ENCODE data around the gene APH1A. TPM values are rescaled to one million over a fixed set of nuclear protein-coding genes. Genes with fewer than 3 reads are reported as not detected.

Gene APH1A
- total and polyA plus RNA-seq, 9 of the 15 experiments (the other 6 are each of a cell fraction or from before 2014, with no cell fraction given), result 5.6 to 123 (median 77.0) TPM

DNA sequence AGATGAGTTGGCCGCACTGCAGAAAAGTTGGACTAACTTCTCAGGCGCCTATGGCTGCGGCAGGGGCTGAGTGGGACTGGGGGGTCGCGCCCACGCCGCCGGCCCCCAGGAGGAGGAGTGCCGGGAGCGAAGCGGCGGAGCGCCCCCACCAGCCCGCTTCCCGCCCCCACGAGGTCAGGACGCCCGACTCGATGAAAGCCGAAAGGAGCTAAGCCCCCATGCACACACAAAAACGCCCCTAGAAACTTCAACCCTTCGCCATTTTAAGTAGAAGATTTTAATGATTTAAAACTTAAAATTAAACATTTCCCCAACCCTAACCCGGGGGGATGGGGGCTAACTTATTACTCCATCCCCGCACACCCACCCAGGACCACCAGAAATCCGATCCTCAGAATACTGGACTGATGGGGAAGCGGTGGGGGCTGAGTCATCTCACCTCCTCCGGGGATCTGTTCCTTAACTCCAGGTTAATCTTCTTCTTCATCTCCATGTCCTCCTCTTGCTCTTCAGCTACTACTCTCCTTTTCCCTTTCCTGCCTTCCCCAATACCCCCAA, 33.4 kb downstream of the APH1A start (continued):
- TF ChIP-seq ZNF274 (IDR thresholded peaks at IDR 0.05; ENCODE audit: borderline replicate concordance, low read depth, low read length) (no peak), ELF2 (CRISPR knock-in tag; IDR thresholded peaks at IDR 0.05) (no peak), MEF2A (IDR thresholded peaks at IDR 0.05; ENCODE audit: control insufficient read depth, low read depth, low read length) (no peak), POLR3G (IDR thresholded peaks at IDR 0.05; ENCODE audit: extremely low read depth, insufficient read length, insufficient replicate concordance) (no peak), PRPF4 (IDR thresholded peaks at IDR 0.05; ENCODE audit: insufficient read depth, low read depth, low read length, poor library complexity, severe bottlenecking) (peak; percentile 49), ELF1 (tag; IDR thresholded peaks at IDR 0.05) (no peak), ELF4 (CRISPR knock-in tag; IDR thresholded peaks at IDR 0.05) (no peak), MCM7 (IDR thresholded peaks at IDR 0.05) (no peak), ZZZ3 (IDR thresholded peaks at IDR 0.05) (no peak), CC2D1A (IDR thresholded peaks at IDR 0.05) (no peak), ERF (CRISPR knock-in tag; IDR thresholded peaks at IDR 0.05) (no peak)
- TF ChIP-seq, protein P1, sequence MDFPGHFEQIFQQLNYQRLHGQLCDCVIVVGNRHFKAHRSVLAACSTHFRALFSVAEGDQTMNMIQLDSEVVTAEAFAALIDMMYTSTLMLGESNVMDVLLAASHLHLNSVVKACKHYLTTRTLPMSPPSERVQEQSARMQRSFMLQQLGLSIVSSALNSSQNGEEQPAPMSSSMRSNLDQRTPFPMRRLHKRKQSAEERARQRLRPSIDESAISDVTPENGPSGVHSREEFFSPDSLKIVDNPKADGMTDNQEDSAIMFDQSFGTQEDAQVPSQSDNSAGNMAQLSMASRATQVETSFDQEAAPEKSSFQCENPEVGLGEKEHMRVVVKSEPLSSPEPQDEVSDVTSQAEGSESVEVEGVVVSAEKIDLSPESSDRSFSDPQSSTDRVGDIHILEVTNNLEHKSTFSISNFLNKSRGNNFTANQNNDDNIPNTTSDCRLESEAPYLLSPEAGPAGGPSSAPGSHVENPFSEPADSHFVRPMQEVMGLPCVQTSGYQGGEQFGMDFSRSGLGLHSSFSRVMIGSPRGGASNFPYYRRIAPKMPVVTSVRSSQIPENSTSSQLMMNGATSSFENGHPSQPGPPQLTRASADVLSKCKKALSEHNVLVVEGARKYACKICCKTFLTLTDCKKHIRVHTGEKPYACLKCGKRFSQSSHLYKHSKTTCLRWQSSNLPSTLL (IDR thresholded peaks at IDR 0.05), result no peak
- TF ChIP-seq, protein P2, sequence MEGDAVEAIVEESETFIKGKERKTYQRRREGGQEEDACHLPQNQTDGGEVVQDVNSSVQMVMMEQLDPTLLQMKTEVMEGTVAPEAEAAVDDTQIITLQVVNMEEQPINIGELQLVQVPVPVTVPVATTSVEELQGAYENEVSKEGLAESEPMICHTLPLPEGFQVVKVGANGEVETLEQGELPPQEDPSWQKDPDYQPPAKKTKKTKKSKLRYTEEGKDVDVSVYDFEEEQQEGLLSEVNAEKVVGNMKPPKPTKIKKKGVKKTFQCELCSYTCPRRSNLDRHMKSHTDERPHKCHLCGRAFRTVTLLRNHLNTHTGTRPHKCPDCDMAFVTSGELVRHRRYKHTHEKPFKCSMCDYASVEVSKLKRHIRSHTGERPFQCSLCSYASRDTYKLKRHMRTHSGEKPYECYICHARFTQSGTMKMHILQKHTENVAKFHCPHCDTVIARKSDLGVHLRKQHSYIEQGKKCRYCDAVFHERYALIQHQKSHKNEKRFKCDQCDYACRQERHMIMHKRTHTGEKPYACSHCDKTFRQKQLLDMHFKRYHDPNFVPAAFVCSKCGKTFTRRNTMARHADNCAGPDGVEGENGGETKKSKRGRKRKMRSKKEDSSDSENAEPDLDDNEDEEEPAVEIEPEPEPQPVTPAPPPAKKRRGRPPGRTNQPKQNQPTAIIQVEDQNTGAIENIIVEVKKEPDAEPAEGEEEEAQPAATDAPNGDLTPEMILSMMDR (IDR thresholded peaks at IDR 0.05 in 2 of 3, conservative IDR thresholded peaks at IDR 0.05 in 1 of 3; ENCODE audit: insufficient read depth in 2 of 3, low read depth in 1 of 3, low read length in 3 of 3), result 0 out of 6 replicates have a peak, but pooled peaks have one; percentile 6 to 12 (median 9)
- TF ChIP-seq, protein P3, sequence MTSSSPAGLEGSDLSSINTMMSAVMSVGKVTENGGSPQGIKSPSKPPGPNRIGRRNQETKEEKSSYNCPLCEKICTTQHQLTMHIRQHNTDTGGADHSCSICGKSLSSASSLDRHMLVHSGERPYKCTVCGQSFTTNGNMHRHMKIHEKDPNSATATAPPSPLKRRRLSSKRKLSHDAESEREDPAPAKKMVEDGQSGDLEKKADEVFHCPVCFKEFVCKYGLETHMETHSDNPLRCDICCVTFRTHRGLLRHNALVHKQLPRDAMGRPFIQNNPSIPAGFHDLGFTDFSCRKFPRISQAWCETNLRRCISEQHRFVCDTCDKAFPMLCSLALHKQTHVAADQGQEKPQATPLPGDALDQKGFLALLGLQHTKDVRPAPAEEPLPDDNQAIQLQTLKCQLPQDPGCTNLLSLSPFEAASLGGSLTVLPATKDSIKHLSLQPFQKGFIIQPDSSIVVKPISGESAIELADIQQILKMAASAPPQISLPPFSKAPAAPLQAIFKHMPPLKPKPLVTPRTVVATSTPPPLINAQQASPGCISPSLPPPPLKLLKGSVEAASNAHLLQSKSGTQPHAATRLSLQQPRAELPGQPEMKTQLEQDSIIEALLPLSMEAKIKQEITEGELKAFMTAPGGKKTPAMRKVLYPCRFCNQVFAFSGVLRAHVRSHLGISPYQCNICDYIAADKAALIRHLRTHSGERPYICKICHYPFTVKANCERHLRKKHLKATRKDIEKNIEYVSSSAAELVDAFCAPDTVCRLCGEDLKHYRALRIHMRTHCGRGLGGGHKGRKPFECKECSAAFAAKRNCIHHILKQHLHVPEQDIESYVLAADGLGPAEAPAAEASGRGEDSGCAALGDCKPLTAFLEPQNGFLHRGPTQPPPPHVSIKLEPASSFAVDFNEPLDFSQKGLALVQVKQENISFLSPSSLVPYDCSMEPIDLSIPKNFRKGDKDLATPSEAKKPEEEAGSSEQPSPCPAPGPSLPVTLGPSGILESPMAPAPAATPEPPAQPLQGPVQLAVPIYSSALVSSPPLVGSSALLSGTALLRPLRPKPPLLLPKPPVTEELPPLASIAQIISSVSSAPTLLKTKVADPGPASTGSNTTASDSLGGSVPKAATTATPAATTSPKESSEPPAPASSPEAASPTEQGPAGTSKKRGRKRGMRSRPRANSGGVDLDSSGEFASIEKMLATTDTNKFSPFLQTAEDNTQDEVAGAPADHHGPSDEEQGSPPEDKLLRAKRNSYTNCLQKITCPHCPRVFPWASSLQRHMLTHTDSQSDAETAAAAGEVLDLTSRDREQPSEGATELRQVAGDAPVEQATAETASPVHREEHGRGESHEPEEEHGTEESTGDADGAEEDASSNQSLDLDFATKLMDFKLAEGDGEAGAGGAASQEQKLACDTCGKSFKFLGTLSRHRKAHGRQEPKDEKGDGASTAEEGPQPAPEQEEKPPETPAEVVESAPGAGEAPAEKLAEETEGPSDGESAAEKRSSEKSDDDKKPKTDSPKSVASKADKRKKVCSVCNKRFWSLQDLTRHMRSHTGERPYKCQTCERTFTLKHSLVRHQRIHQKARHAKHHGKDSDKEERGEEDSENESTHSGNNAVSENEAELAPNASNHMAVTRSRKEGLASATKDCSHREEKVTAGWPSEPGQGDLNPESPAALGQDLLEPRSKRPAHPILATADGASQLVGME (CRISPR knock-in tag; IDR thresholded peaks at IDR 0.05), result no peak
- TF ChIP-seq, protein P4, sequence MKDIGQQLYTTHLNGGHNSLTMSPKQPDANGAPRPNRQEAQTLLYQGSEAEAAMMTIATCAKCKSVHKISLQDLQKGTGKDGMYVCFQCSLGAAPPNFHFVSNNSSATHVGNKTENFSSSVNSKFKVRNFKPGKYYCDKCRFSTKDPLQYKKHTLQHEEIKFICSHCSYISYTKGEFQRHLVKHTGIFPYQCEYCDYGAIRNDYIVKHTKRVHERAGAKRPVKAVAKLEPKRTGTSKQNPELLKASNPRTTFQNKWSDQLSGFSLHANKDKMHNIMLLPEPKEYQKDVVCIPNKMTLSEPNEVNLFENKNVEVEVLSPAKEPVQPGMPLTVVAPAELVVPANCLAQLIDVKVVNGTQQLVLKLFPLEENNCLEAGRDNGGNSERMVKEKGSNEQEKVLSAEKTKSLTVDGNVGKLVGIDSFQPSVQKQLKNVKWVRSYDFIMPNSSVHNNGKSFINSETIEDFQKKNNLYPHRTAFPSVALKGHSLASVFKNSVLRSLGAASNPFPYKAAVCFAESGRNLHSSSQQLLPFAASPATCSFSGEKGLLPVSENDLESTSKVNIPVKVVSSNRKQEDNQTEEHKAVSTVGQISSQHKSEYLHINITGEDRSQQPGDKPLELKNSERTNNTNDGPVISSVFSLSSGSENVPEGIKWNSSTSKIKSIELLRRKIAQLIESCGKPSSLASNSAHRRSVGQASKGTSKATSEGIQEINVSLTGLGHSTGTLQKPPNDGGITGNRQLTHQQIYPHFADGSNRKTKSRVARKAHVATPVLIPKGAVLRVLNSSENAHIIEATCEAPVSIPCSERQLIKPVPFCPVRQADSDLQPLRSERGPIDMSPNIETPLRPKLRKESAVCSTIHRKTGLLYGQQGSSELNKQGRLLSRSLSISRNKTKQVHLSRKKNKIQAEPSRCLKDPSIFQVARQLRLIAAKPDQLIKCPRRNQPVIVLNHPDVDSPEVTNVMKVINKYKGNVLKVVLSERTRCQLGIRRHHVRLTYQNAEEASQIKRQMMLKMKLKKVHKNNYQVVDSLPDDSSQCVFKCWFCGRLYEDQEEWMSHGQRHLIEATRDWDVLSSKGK (CRISPR knock-in tag; IDR thresholded peaks at IDR 0.05), result no peak

All from K562 (cell line).